Vagina (tissue), 2 donors: Measurements from ENCODE around the gene IFNG. TPM values are rescaled to one million over a fixed set of nuclear protein-coding genes. Genes with fewer than 3 reads are reported as not detected.

Experiments used
- DNase-seq, 2 donors: peaks; one replicate each; pipeline ENCODE4 v3.0.0-alpha.2; 2017; ENCODE audit errors: extremely low spot score in 2 of 2
- H3K27ac ChIP-seq: fragments of 200-600 bp; sonication (generic); one replicate; pipeline ENCODE4 v1.5.1; 2019
- H3K27me3 ChIP-seq: fragments of 200-600 bp; sonication (generic); one replicate; pipeline ENCODE4 v1.5.1; 2019
- H3K36me3 ChIP-seq, 2 donors: fragments of 200-600 bp; sonication (generic); one replicate each; pipeline ENCODE4 v1.5.1; 2017 to 2019
- H3K4me1 ChIP-seq: fragments of 200-600 bp; sonication (generic); one replicate; pipeline ENCODE4 v1.5.1; 2019
- H3K4me3 ChIP-seq, 2 donors: fragments of 200-600 bp; sonication (generic); 1 replicate in 1 of 2; 2 replicates in 1 of 2; pipeline ENCODE4 v1.5.1; 2016 to 2019
- H3K9me3 ChIP-seq: fragments of 200-600 bp; sonication (generic); one replicate; pipeline ENCODE4 v1.5.1; 2019
- CTCF ChIP-seq, 3 experiments: fragments of 450-650 bp in 2 of 3; fragments of 200-600 bp in 1 of 3; sonication (generic) in 1 of 3; IDR thresholded peaks; one replicate each; pipeline ENCODE4 v1.5.1; 2017 to 2019; ENCODE audit warnings: antibody characterized with exemption in 3 of 3, mild to moderate bottlenecking in 2 of 3, moderate library complexity in 2 of 3
- POLR2A ChIP-seq, 2 donors: fragments of 450-650 bp; IDR thresholded peaks; one replicate each; pipeline ENCODE4 v1.6.1; 2017; ENCODE audit warnings: antibody characterized with exemption in 2 of 2, mild to moderate bottlenecking in 2 of 2, moderate library complexity in 2 of 2
- POLR2AphosphoS5 ChIP-seq, 2 donors: sonication (generic); formaldehyde crosslinking; IDR thresholded peaks; one replicate each; pipeline ENCODE4 v1.9.0; 2017; ENCODE audit warnings: antibody characterized with exemption in 2 of 2, mild to moderate bottlenecking in 2 of 2, low read depth in 1 of 2; ENCODE audit not compliant: insufficient read depth in 1 of 2
- intact Hi-C: fragments of 100-400 bp; cut with DNase I; formaldehyde crosslinking; loops from one replicate; pipeline ENCODE4 v1.15.1; 2023
- total RNA-seq: library from RNA; depleted of rRNA; stranded (reverse); fragments of >200 nt; gene quantifications from one replicate; pipeline ENCODE4 v1.2.3, GENCODE V29; 2016

IFNG gene
- total RNA-seq, 1 donor from 2014 or later: not detected

DNA sequence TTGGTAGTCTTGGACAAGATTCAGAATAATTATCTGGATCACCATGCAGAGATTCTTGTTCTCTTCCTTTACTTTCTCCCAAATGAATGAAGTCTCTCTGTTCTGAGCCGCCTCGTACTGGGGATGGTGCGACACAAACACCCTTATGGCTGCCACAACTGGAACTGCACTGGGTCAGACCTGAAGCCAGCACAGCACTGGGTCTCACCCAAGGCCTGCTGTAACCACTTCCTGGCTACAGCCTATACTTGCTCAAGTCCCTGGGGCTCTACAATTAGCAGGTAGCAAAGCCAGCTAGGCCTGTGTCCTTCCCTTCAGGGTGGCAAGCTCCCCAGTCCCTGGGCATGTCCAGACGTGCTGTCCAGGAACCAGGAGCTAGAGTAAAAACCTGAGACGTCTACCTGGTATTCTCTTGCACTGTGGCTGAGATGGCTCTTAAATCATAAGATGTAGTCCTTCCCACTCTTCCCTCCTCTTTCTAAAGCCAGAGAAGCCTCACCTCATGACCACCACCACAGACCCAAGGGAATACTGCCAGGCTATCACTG is 27.6 kb downstream of the IFNG start:
- Histone ChIP-seq H3K36me3 (no peaks in the 10 kb centered on the region), H3K4me3 (no peak overlapping the region), H3K9me3 (no peaks in the 10 kb centered on the region), H3K4me1 (no peaks in the 10 kb centered on the region), H3K27ac (no peak overlapping the region), H3K27me3 (no peaks in the 10 kb centered on the region)
- intact Hi-C loops: no loop called here
- no peak for DNase-seq
- no peak for TF ChIP-seq POLR2AphosphoS5 (IDR thresholded peaks at IDR 0.05; ENCODE audit: insufficient read depth in 1 of 2, low read depth in 1 of 2)
- TF ChIP-seq CTCF (IDR thresholded peaks at IDR 0.05): no peak
- no peak for TF ChIP-seq POLR2A (IDR thresholded peaks at IDR 0.05)

DNA sequence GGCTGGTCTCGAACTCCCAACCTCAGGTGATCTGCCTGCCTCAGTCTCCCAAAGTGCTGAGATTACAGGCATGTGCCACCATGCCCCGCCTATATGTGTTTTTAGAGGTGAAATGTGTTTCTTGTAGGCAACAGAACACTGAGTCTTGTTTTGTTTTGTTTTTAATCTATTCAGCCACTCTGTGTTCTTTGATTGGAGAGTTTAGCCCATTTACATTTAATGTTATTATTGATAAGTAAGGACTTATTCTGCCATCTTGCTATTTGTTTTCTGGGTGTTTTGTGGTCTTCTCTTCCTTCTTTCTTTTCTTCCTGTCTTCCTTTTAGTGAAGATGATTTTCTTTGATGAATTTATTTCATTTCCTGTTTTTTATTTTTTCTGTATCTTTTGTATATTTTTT is 29.6 kb downstream of the IFNG start:
- TF ChIP-seq CTCF (IDR thresholded peaks at IDR 0.05) (no peak), POLR2A (IDR thresholded peaks at IDR 0.05) (no peak), POLR2AphosphoS5 (IDR thresholded peaks at IDR 0.05; ENCODE audit: insufficient read depth in 1 of 2, low read depth in 1 of 2) (no peak)
- Histone ChIP-seq H3K36me3 (no peaks in the 10 kb centered on the region), H3K4me3 (no peak overlapping the region), H3K27me3 (no peaks in the 10 kb centered on the region), H3K27ac (no peak overlapping the region), H3K4me1 (no peaks in the 10 kb centered on the region), H3K9me3 (no peaks in the 10 kb centered on the region)
- no peak for DNase-seq
- intact Hi-C loops: no loop called here

DNA sequence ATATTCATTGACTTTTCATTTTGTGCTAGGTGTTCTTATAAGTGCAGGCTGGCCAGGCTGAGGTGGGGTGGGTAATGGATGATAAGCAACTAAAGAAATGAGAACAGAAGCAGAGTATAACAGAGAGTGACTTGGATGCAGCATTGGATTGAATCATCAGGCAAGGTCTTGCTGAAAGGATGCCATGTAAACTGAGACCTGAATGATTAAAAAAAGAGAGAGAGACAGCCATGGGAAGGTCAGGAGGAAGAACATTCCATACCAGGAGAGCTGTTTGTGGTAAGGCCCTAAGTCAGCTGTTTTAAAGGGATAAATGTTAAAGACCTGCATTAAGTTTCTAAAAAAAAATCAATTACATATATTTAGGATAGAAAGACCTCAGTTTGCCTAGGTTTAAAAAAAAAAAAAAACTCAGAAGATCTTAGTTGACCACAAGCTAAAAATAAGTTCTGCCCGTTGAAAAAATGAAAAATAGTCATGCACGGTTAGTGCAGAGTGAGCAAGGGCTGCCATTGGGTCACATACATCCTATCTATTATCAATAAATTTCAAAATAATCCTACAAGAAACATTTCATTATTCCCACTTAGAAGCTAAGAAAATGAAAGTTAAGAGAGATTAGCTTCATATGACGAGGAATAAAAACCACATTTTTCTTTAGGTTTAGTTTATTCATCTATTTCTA is 37.2 kb downstream of the IFNG start:
- no peak for DNase-seq
- intact Hi-C loops: no loop called here
- Histone ChIP-seq H3K4me3 (no peak overlapping the region), H3K36me3 (no peaks in the 10 kb centered on the region), H3K27me3 (no peaks in the 10 kb centered on the region), H3K4me1 (no peaks in the 10 kb centered on the region), H3K9me3 (no peaks in the 10 kb centered on the region), H3K27ac (no peak overlapping the region)
- TF ChIP-seq POLR2AphosphoS5 (IDR thresholded peaks at IDR 0.05; ENCODE audit: insufficient read depth in 1 of 2, low read depth in 1 of 2): no peak
- no peak for TF ChIP-seq CTCF (IDR thresholded peaks at IDR 0.05)
- TF ChIP-seq POLR2A (IDR thresholded peaks at IDR 0.05): no peak

- no peaks in the 10 kb centered on the region for H3K4me1 ChIP-seq
- no peaks in the 10 kb centered on the region for H3K27me3 ChIP-seq
- no peak overlapping the region for H3K4me3 ChIP-seq
- H3K36me3 ChIP-seq: no peaks in the 10 kb centered on the region
- H3K27ac ChIP-seq: no peak overlapping the region
- TF ChIP-seq POLR2AphosphoS5 (IDR thresholded peaks at IDR 0.05; ENCODE audit: insufficient read depth in 1 of 2, low read depth in 1 of 2) (no peak), CTCF (IDR thresholded peaks at IDR 0.05) (no peak), POLR2A (IDR thresholded peaks at IDR 0.05) (no peak)
- intact Hi-C loops: no loop called here
- DNase-seq: no peak
- no peaks in the 10 kb centered on the region for H3K9me3 ChIP-seq
Measured at GRCh38 chr12:68121143-68121542, 38.4 kb downstream of the IFNG start.

GRCh38 chr12:68119724-68120211 is 39.8 kb downstream of the IFNG start:
- H3K27me3 ChIP-seq: no peaks in the 10 kb centered on the region
- H3K27ac ChIP-seq: no peak overlapping the region
- no peaks in the 10 kb centered on the region for H3K4me1 ChIP-seq
- no peaks in the 10 kb centered on the region for H3K36me3 ChIP-seq
- DNase-seq: no peak
- intact Hi-C loops: no loop called here
- TF ChIP-seq POLR2AphosphoS5 (IDR thresholded peaks at IDR 0.05; ENCODE audit: insufficient read depth in 1 of 2, low read depth in 1 of 2): no peak
- no peak for TF ChIP-seq POLR2A (IDR thresholded peaks at IDR 0.05)
- TF ChIP-seq CTCF (IDR thresholded peaks at IDR 0.05): no peak
- H3K9me3 ChIP-seq: no peaks in the 10 kb centered on the region
- H3K4me3 ChIP-seq: no peak overlapping the region
